ENCODE results near the gene INO80. TPM values are rescaled to one million over a fixed set of nuclear protein-coding genes. Genes with fewer than 3 reads are reported as not detected.

INO80 gene
- total RNA-seq, 1 donor from 2014 or later, result 20.9 TPM

- Mint-ChIP-seq H3K36me3 (ENCODE audit: unreplicated experiment) (peaks cover 68% of the 10 kb centered on the region), H3K4me1 (ENCODE audit: unreplicated experiment) (no peaks in the 10 kb centered on the region), H3K9me3 (ENCODE audit: unreplicated experiment) (peaks cover 6% of the 10 kb centered on the region), H3K27me3 (ENCODE audit: unreplicated experiment) (no peaks in the 10 kb centered on the region), H3K27ac (ENCODE audit: unreplicated experiment) (no peak overlapping the region), H3K4me3 (ENCODE audit: unreplicated experiment) (no peak overlapping the region)
- no peak for TF ChIP-seq CTCF (IDR thresholded peaks at IDR 0.05)
- no peak for DNase-seq (ENCODE audit: extremely low spot score, unreplicated experiment)
These were observed 54.4 kb downstream of the INO80 start for GRCh38 chr15:41061667-41062066.

GRCh38 chr15:41060505-41060904, 55.6 kb downstream of the INO80 start:
- no peaks in the 10 kb centered on the region for H3K27me3 Mint-ChIP-seq (ENCODE audit: unreplicated experiment)
- H3K4me3 Mint-ChIP-seq (ENCODE audit: unreplicated experiment), result no peak overlapping the region
- TF ChIP-seq CTCF (IDR thresholded peaks at IDR 0.05), result no peak
- DNase-seq (ENCODE audit: extremely low spot score, unreplicated experiment), result no peak
- H3K9me3 Mint-ChIP-seq (ENCODE audit: unreplicated experiment), result peaks cover 6% of the 10 kb centered on the region
- no peak overlapping the region for H3K27ac Mint-ChIP-seq (ENCODE audit: unreplicated experiment)
- H3K4me1 Mint-ChIP-seq (ENCODE audit: unreplicated experiment), result no peaks in the 10 kb centered on the region
- peaks cover 72% of the 10 kb centered on the region for H3K36me3 Mint-ChIP-seq (ENCODE audit: unreplicated experiment)

- TF ChIP-seq CTCF (IDR thresholded peaks at IDR 0.05), result no peak
- Mint-ChIP-seq H3K9me3 (ENCODE audit: unreplicated experiment) (peaks cover 5% of the 10 kb centered on the region), H3K27ac (ENCODE audit: unreplicated experiment) (no peak overlapping the region), H3K36me3 (ENCODE audit: unreplicated experiment) (peaks cover 73% of the 10 kb centered on the region), H3K4me1 (ENCODE audit: unreplicated experiment) (no peaks in the 10 kb centered on the region), H3K4me3 (ENCODE audit: unreplicated experiment) (no peak overlapping the region), H3K27me3 (ENCODE audit: unreplicated experiment) (no peaks in the 10 kb centered on the region)
- no peak for DNase-seq (ENCODE audit: extremely low spot score, unreplicated experiment)
These were observed 59.3 kb downstream of the INO80 start for GRCh38 chr15:41056810-41057209.

GRCh38 chr15:41055706-41056105, 60.4 kb downstream of the INO80 start:
- peaks cover 2% of the 10 kb centered on the region for H3K9me3 Mint-ChIP-seq (ENCODE audit: unreplicated experiment)
- TF ChIP-seq CTCF (IDR thresholded peaks at IDR 0.05), result no peak
- no peaks in the 10 kb centered on the region for H3K4me1 Mint-ChIP-seq (ENCODE audit: unreplicated experiment)
- H3K36me3 Mint-ChIP-seq (ENCODE audit: unreplicated experiment), result peaks cover 70% of the 10 kb centered on the region
- no peak for DNase-seq (ENCODE audit: extremely low spot score, unreplicated experiment)
- no peak overlapping the region for H3K4me3 Mint-ChIP-seq (ENCODE audit: unreplicated experiment)
- no peak overlapping the region for H3K27ac Mint-ChIP-seq (ENCODE audit: unreplicated experiment)
- H3K27me3 Mint-ChIP-seq (ENCODE audit: unreplicated experiment), result no peaks in the 10 kb centered on the region

- TF ChIP-seq CTCF (IDR thresholded peaks at IDR 0.05), result no peak
These were observed 64.9 kb downstream of the INO80 start for GRCh38 chr15:41051139-41051538.

More at GRCh38 chr15:41051139-41051538, 64.9 kb downstream of the INO80 start:
- Mint-ChIP-seq H3K36me3 (ENCODE audit: unreplicated experiment) (peaks cover 64% of the 10 kb centered on the region), H3K27ac (ENCODE audit: unreplicated experiment) (no peak overlapping the region), H3K9me3 (ENCODE audit: unreplicated experiment) (no peaks in the 10 kb centered on the region), H3K4me1 (ENCODE audit: unreplicated experiment) (peaks cover 2% of the 10 kb centered on the region), H3K27me3 (ENCODE audit: unreplicated experiment) (no peaks in the 10 kb centered on the region), H3K4me3 (ENCODE audit: unreplicated experiment) (no peak overlapping the region)
- no peak for DNase-seq (ENCODE audit: extremely low spot score, unreplicated experiment)

Data from osteocyte (in vitro differentiated cells).